Measurements from ENCODE around the gene SDHAF2. TPM values are rescaled to one million over a fixed set of nuclear protein-coding genes. Genes with fewer than 3 reads are reported as not detected.
A peak's percentile ranks its signal among the peaks of the same experiment; 100 is the strongest.

SDHAF2 gene
- total RNA-seq, 1 donor from 2014 or later = 63.2 TPM

DNA sequence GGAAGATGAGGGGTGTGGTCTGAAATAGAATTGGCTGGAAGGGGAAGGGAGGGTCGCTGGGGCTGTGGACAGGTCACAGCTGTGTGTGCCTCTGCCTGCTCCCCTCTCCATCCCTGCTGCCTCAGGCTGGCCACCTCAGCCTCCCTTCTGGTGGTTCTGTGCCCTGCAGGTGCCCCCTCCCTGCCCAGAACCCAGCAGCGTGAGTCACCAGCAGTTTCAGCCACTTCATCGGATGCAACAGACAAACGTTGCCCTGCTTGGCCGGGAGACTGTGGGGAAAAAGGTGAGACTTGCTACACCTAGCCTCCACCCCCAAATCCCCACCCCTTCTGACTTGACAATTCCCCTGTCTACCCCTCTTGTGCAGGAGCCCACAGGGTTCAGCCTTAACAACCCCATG lies 56.9 kb downstream of the SDHAF2 start:
- TF ChIP-seq, protein P1, sequence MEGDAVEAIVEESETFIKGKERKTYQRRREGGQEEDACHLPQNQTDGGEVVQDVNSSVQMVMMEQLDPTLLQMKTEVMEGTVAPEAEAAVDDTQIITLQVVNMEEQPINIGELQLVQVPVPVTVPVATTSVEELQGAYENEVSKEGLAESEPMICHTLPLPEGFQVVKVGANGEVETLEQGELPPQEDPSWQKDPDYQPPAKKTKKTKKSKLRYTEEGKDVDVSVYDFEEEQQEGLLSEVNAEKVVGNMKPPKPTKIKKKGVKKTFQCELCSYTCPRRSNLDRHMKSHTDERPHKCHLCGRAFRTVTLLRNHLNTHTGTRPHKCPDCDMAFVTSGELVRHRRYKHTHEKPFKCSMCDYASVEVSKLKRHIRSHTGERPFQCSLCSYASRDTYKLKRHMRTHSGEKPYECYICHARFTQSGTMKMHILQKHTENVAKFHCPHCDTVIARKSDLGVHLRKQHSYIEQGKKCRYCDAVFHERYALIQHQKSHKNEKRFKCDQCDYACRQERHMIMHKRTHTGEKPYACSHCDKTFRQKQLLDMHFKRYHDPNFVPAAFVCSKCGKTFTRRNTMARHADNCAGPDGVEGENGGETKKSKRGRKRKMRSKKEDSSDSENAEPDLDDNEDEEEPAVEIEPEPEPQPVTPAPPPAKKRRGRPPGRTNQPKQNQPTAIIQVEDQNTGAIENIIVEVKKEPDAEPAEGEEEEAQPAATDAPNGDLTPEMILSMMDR (conservative IDR thresholded peaks at IDR 0.05; ENCODE audit: low read depth, low read length) = no peak
- H3K4me3 ChIP-seq (ENCODE audit: low read depth, low read length) = no peak overlapping the region
- no peak for DNase-seq (ENCODE audit: low read depth)

DNA sequence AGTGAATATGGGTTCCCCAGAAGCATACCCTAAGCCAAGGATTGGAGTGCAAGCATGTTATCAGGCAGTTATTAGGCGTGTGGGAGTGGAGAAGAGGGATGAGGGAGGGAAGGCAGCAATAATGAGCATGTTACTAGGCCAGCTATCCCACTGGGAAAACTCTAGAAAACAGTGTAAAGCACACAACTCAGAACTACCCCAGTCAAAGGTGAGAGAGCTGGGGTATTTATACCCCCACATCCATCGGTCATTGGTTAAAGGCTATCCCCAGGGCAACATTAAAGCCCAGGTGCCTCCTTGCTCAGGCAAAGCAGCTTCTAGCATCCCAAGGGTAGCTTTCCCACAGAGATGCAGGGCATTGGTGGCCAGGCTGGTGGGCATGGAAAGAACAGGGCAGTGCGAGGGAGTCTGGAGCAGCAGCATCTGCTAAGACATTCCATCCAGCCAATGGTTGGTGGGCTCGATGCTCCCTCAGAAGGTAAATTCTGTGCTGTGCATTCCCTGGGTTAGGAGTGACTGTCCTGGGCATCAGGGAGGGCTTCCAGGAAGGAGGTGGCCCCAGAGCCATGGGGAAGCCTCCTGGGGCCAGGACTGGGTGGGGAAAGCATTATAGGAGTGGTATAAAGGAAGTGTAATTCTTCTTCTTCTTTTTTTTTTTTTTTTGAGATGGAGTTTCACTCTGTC lies 57.6 kb downstream of the SDHAF2 start:
- no peak for DNase-seq (ENCODE audit: low read depth)
- H3K4me3 ChIP-seq (ENCODE audit: low read depth, low read length) = no peak overlapping the region
- TF ChIP-seq, protein P1 (conservative IDR thresholded peaks at IDR 0.05; ENCODE audit: low read depth, low read length) = no peak

DNA sequence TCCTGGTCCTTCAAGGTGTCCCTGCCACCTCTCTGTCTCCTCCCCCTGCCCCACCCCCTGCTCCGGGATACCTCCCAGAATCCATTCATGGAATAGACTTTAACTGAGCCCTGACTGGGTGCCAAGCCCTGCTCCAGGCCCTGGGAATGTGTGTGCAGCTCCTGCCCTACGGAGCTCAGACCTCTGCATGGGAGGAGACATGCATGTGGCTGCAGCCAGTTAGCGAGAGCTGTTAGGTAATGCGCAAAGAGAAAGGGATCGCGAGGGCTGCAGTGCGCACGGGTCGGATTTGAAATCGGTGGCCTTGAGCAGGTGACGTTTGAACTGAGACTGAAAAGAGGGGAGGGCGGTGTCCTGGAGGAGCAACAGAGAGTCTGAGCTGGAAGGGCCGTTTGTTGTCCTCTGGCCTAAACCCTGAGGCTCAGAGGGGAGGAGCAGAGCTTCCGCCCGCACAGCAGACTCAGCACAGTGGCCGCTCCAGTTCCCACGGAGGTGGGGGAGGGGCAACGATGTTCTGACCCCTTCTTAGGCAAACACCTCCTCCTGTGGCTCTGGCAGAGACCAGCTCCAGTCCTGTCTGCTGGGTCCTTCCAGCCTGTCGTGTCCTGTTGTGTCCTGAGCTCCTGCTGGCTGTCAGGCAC lies 58.8 kb downstream of the SDHAF2 start:
- TF ChIP-seq, protein P1 (conservative IDR thresholded peaks at IDR 0.05; ENCODE audit: low read depth, low read length) = no peak
- peak; percentile 33 for DNase-seq (ENCODE audit: low read depth)
- peak overlapping the region; percentile 27 for H3K4me3 ChIP-seq (ENCODE audit: low read depth, low read length)

DNA sequence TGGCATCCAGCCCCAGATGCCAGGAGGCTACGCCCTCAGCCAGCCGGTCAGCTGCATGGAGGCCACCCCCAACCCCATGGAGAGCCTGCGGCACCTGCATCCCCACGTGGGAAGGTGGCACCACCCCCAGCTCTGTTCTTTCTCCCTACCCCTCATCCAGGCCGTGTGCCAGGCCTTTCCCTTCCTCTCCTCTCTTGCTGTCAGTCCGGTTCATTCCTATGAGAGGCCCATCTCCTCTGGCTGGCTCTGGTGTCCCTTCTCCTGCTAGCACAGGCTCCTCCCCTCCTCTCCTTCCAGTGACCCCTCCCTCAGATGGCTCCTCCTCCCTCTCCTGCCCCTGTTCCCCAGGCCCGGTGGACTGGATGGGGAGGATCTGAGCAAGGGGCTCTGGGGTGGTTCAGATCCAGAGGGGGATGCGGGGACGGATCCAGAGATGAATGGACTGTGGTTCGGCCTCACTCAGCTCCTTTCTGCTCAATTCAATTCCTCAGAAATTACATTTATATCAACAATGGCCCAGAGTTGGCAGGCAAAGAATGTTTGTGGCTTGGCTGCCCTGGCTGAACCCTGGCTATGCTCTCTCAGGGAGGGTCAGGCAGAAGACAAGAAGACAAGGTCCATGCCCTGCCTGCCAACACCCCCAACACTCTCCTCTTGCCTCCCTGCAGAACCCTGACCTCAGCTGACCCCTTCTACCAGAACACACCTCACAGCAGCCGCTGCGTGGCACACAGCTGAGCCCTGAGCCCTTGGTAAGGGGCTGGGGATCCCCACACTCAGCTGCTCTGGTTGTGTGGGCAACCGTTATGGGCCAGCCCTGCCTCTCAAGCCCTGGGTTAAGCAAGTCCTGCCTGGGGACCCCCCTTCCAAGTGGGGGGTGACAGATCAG lies 60.2 kb downstream of the SDHAF2 start:
- TF ChIP-seq, protein P1 (conservative IDR thresholded peaks at IDR 0.05; ENCODE audit: low read depth, low read length) = no peak
- DNase-seq (ENCODE audit: low read depth) = no peak
- no peak overlapping the region for H3K4me3 ChIP-seq (ENCODE audit: low read depth, low read length)

- TF ChIP-seq, protein P1 (conservative IDR thresholded peaks at IDR 0.05; ENCODE audit: low read depth, low read length) = no peak
- H3K4me3 ChIP-seq (ENCODE audit: low read depth, low read length) = no peak overlapping the region
- DNase-seq (ENCODE audit: low read depth) = no peak
Observed at GRCh38 chr11:61491736-61492395, 61.9 kb downstream of the SDHAF2 start.

DNA sequence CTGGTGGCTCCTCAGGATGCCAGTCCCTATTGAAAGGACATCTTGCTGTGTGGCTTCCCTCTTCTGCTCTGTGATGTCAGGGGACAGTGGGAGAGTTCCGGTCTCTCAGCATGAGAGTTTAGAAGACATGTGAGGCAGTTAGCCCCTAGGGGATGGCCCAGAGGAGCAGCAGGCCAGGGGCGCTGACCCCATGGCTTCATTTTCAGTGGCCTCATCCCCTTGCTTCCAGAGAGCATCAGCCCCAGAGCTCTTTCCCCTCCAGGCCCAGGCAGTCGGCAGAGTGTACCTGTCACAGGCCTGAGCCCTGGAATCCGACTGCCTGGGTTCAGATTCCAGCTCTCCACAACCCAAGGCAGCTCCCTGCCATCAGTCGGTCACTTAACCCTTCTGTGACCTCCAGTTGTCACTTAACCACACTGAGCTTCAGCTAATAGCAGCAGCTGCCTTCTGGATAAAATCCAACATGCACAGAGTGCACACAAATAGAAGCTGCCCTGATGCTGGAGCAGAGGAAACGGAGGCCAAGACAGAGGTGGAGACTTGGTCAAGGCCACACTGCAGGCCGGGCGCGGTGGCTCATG lies 64.5 kb downstream of the SDHAF2 start:
- H3K4me3 ChIP-seq (ENCODE audit: low read depth, low read length) = no peak overlapping the region
- DNase-seq (ENCODE audit: low read depth) = no peak
- TF ChIP-seq, protein P1 (conservative IDR thresholded peaks at IDR 0.05; ENCODE audit: low read depth, low read length) = no peak
